ENCODE results near the gene DZIP3.

DZIP3 gene

DNA sequence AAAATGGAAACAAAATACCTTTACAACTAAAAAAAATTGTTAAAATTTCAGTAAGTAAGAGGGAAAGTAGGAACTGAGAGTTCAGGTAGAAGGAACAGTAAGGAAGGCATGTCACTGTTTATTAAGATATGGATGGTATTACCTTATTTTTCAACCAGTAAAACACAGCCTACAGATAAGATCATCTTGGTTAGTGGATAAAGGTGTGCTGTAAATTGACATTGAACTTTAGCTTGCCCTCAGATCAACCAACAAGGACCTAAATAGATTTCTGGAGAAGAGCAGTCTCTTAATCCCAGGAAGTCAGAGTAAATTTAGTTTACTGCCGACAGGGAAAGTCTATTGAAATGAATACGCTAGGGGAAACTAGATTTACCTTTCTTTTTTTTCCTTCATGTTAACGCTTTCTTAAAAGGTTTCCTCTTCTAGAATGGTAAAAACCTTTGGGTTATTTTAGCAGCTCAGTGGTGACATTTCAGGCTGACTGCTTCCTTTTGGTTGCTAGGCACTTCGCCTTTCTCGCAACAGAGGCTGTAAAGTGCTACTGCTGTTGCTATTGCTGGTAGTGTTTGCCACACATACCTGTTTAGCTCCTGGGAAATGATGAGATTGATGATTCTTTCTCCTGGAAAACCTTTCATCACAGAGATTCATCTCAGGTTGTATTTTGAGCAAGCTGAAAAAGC is 12.9 kb downstream of the DZIP3 start:
- TF ChIP-seq, protein P1, sequence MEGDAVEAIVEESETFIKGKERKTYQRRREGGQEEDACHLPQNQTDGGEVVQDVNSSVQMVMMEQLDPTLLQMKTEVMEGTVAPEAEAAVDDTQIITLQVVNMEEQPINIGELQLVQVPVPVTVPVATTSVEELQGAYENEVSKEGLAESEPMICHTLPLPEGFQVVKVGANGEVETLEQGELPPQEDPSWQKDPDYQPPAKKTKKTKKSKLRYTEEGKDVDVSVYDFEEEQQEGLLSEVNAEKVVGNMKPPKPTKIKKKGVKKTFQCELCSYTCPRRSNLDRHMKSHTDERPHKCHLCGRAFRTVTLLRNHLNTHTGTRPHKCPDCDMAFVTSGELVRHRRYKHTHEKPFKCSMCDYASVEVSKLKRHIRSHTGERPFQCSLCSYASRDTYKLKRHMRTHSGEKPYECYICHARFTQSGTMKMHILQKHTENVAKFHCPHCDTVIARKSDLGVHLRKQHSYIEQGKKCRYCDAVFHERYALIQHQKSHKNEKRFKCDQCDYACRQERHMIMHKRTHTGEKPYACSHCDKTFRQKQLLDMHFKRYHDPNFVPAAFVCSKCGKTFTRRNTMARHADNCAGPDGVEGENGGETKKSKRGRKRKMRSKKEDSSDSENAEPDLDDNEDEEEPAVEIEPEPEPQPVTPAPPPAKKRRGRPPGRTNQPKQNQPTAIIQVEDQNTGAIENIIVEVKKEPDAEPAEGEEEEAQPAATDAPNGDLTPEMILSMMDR (IDR thresholded peaks at IDR 0.05): no peak
- DNase-seq: no peak
- no peaks in the 10 kb centered on the region for H3K27me3 ChIP-seq
- H3K27ac ChIP-seq: no peak overlapping the region
- no peak overlapping the region for H3K4me3 ChIP-seq
- H3K9me3 ChIP-seq: no peaks in the 10 kb centered on the region
- no peaks in the 10 kb centered on the region for H3K4me1 ChIP-seq
- intact Hi-C loops (cut with DNase I; ENCODE audit: low total_unique reads): no loop called here
- no peaks in the 10 kb centered on the region for H3K36me3 ChIP-seq

DNA sequence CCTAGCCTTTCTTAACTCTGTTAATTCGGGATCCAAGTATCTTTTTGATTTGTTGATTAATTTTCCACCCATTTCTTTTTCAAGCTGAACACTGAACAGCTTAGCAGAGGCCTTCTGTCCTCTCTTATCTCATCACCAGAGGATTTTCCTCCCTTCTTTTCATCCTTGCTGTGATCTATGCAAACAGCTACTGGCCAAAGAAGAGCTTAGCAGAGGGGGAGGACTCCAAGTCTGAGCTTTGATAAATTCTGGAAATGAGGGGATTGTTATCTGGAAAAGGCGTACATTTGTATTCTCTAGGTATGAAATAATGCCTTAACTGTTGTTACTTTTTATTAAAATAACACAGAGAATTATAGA is 13.4 kb downstream of the DZIP3 start:
- Histone ChIP-seq H3K9me3 (no peaks in the 10 kb centered on the region), H3K4me1 (no peaks in the 10 kb centered on the region), H3K4me3 (no peak overlapping the region), H3K27me3 (no peaks in the 10 kb centered on the region), H3K36me3 (no peaks in the 10 kb centered on the region), H3K27ac (no peak overlapping the region)
- DNase-seq: no peak
- intact Hi-C loops (cut with DNase I; ENCODE audit: low total_unique reads): no loop called here
- TF ChIP-seq, protein P1 (IDR thresholded peaks at IDR 0.05): no peak

DNA sequence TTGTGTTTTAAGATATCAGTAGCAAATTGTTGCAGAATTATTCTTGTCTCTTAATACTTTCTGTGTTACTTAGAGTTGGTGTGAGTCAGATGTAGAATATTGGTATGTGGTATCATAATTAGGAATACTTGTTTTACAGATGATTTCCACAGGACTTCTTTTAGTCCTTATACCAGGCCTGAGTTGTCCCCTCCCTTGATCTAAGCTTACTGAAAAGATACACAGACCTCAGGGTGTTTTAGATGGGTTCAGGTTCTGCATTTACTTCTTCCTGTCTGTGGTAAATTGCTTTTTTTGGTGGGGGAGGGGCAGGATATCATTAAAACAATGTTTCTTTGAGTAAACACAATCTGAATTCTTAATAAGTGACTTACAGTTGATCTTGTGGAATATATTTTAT is 14.2 kb downstream of the DZIP3 start:
- no peaks in the 10 kb centered on the region for H3K36me3 ChIP-seq
- H3K4me1 ChIP-seq: no peaks in the 10 kb centered on the region
- DNase-seq: no peak
- TF ChIP-seq, protein P1 (IDR thresholded peaks at IDR 0.05): no peak
- intact Hi-C loops (cut with DNase I; ENCODE audit: low total_unique reads): no loop called here
- no peaks in the 10 kb centered on the region for H3K9me3 ChIP-seq
- no peaks in the 10 kb centered on the region for H3K27me3 ChIP-seq
- H3K27ac ChIP-seq: no peak overlapping the region
- no peak overlapping the region for H3K4me3 ChIP-seq

DNA sequence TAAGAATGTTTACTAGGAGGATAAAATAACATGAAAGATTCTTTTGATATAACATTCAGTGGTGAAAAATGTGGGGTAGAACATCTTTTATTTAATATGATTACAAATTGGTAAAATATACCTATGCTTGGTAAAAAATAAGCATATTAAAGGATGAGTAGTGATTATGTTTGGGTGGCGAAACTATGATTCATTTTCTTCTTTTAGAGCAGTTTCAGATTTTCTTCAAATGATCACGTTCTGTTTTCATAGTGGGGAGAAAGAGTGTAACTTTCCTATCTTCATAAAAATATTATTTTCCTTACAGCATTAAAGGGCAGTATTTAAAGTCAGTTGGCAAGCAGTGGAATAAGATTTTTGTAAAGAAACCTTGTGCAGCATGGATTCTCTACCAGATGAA is 15.5 kb downstream of the DZIP3 start:
- intact Hi-C loops (cut with DNase I; ENCODE audit: low total_unique reads): no loop called here
- DNase-seq: no peak
- H3K27ac ChIP-seq: no peak overlapping the region
- H3K9me3 ChIP-seq: no peaks in the 10 kb centered on the region
- H3K27me3 ChIP-seq: no peaks in the 10 kb centered on the region
- no peaks in the 10 kb centered on the region for H3K4me1 ChIP-seq
- TF ChIP-seq, protein P1 (IDR thresholded peaks at IDR 0.05): no peak
- no peak overlapping the region for H3K4me3 ChIP-seq
- peaks cover 0 to 8% (median 8%) of the 10 kb centered on the region in 3 donors for H3K36me3 ChIP-seq

DNA sequence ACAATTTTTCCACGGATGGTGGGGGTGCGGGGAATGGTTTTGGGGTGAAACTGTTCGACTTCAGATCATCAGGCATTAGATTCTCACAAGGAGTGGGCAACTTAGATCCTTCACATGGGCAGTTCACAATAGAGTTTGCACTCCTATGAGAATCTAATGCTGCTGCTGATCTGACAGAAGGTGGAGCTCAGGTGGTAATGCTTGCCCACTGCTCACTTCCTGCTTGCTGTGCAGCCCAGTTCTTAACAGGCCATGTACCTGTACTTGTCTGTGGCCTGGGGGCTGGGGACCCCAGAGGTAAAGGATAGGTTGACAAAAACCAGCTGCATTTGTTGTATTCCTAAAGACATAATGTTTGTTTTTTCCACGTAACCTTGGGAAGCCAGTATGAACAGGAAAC is 16.0 kb downstream of the DZIP3 start:
- DNase-seq: no peak
- Histone ChIP-seq H3K9me3 (no peaks in the 10 kb centered on the region), H3K4me1 (no peaks in the 10 kb centered on the region), H3K4me3 (no peak overlapping the region), H3K36me3 (peaks cover 0 to 8% (median 8%) of the 10 kb centered on the region in 3 donors), H3K27me3 (no peaks in the 10 kb centered on the region), H3K27ac (no peak overlapping the region)
- TF ChIP-seq, protein P1 (IDR thresholded peaks at IDR 0.05): no peak
- intact Hi-C loops (cut with DNase I; ENCODE audit: low total_unique reads): no loop called here

DNA sequence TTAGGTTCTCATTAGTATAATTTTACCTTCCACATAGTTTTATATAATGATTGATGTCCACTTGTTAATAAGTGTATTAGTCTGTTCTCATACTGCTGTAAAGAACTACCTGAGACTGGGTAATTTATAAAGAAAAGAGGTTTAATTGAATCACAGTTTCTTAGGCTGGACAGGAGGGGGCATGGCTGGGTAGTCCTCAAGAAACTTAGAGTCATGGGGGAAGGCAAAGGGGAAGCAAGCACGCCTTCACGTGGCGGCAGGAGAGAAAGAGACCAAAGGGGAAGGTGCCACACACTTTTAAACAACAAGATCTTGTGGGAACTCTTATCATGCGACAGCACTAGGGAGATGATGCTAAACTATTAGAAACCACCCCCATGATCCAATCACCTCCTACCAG is 19.2 kb downstream of the DZIP3 start:
- Histone ChIP-seq H3K9me3 (no peaks in the 10 kb centered on the region), H3K36me3 (peaks cover 8 to 18% (median 13%) of the 10 kb centered on the region in 3 donors), H3K4me1 (no peaks in the 10 kb centered on the region), H3K4me3 (no peak overlapping the region), H3K27me3 (no peaks in the 10 kb centered on the region), H3K27ac (no peak overlapping the region)
- DNase-seq: no peak
- intact Hi-C loops (cut with DNase I; ENCODE audit: low total_unique reads): no loop called here
- TF ChIP-seq, protein P1 (IDR thresholded peaks at IDR 0.05): no peak

Data from tibial artery (tissue), 4 donors.